GM18907 (cell line): ENCODE results near the gene FRMD4A.

Source experiments
- ATAC-seq: cut with Tn5 transposase; IDR thresholded peaks from one replicate; pipeline ENCODE4 v1.9.1; 2021; ENCODE audit warnings: mild to moderate bottlenecking, moderate library complexity; ENCODE audit not compliant: unreplicated experiment

Gene FRMD4A

DNA sequence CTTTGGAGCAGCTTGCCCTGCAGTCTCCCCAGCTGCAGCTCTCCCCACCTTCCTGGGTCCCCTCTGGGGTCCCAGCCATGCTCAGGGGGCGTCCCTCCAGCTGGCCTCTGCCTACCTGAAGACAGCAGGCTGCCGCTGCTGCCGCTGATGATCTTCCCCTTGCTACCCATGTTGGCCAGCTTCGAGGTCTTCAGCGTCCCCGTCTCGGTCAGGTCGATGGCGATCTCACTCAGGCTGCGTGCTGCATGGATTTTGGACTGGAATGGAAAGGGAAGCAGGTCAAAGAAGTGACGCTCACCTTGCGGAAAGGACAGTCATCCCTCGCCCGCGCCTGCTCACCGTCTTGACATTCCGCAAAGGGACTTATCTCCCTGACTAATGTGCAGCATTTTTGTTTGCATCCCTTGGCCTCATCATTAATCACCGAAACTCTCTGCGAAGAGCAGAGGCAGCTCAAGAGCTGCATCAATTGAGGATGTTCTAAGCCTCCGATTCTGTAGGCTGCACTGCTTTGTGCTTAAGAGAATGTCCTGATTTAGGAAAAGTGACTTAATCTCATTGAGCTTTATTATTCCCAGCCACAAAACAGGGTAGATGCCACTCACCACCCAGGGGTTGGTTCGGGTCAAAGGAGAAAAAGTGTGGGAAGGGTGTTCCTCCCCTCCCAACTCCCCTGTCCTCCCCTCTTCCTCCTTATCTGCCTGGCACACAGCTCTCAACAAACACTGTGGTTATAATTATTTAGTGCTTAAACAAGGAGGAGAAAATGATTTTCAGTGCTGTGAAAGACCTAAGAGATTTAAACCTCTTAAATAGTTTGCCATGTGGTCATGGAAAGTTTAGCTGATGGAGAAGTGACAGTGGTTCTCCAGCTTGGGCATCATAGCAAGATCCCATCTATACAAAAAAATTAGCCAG is 636.7 kb downstream of the FRMD4A start:
- ATAC-seq, result no peak

GRCh38 chr10:13690281-13690825 is 640.4 kb downstream of the FRMD4A start:
- ATAC-seq, result peak; percentile 51

DNA sequence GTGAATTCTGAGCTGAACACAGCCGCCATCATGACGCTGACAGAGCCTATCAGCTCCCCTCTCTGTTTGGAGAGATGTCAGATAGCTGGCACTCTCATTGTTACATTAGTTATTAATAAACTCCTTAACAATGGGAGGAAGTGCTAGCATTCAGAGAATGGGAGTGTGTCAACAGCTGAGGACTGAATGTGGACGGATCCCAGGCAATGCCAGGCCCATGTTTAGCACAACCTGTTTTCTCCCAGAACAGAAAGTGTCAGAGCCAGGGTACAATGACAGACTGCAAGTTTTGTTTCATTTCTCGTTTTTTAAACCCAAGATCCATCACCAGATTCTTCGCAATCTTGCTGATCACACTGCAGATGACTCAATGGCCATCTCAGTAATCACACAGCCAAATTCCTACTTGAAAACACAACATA is 644.4 kb downstream of the FRMD4A start:
- ATAC-seq, result no peak

- ATAC-seq, result no peak
These were observed 644.8 kb downstream of the FRMD4A start for GRCh38 chr10:13685885-13686284.

DNA sequence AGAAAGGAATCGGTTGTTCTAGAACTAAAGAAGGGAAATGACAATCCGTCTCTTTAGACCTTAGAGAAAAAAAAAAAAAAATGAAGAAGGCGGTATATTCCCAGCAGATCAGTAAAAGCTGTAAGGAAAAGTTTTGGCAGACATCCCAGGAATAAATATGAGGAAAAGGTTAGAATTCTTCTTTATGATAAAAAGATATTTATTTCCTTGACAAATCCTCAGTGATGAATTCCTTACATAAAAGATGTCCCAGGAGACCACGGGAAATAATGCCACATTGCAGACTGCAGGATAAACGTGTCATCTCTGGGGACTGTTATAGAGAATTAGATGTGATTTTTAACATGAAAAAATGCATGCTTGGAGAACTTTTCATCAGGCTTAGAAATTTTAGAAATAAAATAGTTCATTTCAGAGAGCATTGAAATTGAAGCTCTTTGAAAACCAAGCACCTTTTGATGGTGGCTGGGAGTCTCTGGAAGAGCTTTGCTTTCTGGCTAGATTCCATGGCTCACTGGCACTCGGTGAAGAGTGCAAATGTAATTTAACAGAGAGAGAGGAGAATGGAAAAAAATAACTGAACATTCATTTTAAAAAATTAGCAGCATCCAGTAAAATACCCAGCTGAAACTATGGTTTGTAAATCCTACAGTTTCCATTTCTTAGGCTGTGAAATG is 645.8 kb downstream of the FRMD4A start:
- ATAC-seq, result no peak

GRCh38 chr10:13684252-13684791 is 646.4 kb downstream of the FRMD4A start:
- no peak for ATAC-seq

DNA sequence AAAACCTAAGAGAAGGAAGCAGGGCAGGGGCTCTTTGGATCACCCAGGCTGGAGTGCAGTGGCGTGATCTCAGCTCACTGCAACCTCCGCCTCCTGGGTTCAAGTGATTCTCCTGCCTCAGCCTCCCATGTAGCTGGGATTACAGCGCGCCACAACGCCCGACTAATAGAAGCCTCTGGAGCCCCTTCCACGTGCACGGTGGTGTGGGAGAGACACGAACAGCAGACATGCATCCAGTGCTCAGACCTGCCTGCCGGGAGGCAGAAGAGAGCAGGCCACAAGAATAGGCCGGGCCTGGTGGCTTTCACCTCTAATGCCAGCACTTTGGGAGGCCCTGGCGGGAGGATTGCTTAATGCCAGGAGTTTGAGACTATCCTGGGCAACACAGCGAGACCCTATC is 647.7 kb downstream of the FRMD4A start:
- no peak for ATAC-seq

DNA sequence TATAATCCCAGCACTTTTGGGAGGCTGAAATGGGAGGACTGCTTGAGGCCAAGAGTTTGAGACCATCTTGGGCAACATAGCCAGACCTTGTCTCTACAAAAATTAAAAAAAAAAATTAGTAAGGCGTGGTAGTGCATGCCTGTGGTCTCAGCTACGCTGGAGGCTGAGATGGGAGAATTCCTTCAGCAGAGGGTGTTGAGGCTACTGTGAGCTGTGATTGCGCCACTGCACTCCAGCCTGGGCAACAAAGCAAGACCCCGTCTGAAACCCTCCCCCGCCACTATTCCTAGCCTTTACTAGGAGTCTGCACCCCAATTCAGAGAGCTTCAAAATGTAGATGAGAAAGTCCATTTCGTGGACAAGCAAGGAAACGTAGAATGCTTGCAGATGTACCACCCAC is 648.8 kb downstream of the FRMD4A start:
- ATAC-seq, result no peak

GRCh38 chr10:13681528-13681927 is 649.2 kb downstream of the FRMD4A start:
- no peak for ATAC-seq

GRCh38 chr10:13681095-13681494 is 649.6 kb downstream of the FRMD4A start:
- ATAC-seq, result no peak

DNA sequence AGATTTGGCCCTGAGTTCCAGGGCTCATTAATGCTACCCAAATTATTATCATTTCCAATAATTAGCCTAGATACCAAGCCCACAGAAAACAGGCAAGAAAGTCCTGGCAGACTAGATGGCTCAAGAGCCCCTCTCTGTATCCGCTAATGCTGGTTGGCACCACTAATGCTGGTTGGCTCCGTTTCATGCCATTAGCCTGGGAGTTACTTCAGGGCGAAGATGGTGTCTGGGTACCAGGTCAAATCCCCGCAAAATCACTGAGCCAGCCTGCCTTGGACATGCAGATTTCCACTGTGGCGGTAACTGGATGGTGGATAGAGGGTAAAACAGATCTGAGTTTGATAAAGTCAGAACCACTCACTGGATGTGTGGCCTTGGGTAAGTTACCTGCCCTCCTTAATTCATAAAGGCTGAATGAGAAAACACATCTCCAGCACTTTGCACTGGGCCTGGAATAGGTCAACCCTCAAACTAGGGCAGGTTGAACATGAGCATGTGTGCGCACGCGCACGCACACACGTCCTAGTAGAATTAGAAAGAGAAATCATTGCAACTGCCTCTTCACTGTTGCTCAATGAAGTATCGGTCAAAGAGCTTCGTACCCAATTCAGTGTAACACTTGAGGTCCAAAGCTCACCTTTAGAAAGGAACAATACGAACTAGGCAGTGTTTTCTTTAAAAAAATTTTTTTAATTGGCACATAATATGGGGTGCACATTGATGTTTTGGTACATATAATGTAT is 652.5 kb downstream of the FRMD4A start:
- ATAC-seq, result no peak

GRCh38 chr10:13674645-13675588 is 655.8 kb downstream of the FRMD4A start:
- no peak for ATAC-seq

DNA sequence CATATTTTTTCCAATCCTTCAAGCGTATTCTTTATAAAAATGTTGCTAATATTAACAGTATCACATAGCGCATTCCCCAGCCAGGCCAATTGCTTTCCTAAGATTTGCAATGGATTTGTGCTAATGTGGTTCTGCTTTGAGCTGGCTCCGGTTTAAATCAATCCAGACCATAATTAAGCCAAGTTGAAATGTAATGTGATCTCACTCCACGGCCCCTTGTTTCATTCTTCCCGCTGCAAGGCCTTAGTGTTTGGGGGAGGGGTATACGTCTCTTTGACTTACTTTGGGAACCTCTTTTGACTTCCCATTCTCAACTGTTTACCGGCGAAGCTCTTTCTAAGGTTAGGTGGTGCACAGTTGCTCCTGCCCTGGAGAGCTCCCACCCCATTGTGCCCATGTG is 657.6 kb downstream of the FRMD4A start:
- no peak for ATAC-seq

- no peak for ATAC-seq
These were observed 658.2 kb downstream of the FRMD4A start for GRCh38 chr10:13672548-13672947.

GRCh38 chr10:13671904-13672303 is 658.8 kb downstream of the FRMD4A start:
- no peak for ATAC-seq

- ATAC-seq, result no peak
These were observed 660.4 kb downstream of the FRMD4A start for GRCh38 chr10:13670311-13670710.

DNA sequence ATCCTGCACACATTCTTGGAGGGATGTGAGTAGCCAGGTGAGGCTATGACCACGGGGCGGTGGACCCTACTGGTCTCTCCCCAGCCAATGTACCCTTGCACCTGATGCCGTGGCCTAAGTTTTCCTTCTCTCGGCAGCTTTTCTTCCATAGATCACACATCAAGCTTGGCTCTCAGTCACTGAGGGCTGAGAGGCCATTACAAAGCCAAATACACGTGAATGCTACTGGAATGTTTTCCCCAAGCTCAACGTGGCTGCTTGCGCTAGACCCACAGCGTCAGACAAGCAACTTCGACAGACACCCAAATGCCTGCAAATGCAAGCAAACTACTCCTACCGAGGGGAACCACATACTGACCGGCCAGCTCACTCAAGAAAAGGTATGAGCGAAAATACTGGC is 660.8 kb downstream of the FRMD4A start:
- no peak for ATAC-seq

GRCh38 chr10:13669182-13669855 is 661.4 kb downstream of the FRMD4A start:
- ATAC-seq, result no peak

DNA sequence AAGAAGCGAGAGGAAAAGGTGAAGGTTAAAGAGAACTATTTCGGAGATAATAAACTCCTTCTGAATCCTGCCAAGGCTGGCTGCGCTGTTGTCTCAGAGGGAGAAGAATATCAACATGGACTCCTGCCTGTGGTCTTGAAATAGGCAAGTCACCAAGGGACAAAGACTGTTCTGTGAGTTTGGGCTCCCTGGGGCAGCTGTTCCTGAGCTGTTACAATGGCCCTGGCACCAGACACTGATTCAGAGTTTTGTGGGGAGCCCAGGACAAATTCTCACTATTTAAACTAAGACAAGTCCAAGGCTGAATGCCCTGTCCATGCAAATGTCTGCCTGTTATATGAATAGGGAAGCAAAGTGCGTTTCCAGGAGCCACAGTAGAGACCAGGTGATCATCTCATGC is 662.6 kb downstream of the FRMD4A start:
- no peak for ATAC-seq
